ENCODE measurements around the gene LY86. TPM values are rescaled to one million over a fixed set of nuclear protein-coding genes. Genes with fewer than 3 reads are reported as not detected.

The LY86 gene
- total and polyA plus RNA-seq, 9 of the 15 experiments (the other 6 are each of a cell fraction or from before 2014, with no cell fraction given), result 0.08 to 0.20 TPM; not detected in 7

DNA sequence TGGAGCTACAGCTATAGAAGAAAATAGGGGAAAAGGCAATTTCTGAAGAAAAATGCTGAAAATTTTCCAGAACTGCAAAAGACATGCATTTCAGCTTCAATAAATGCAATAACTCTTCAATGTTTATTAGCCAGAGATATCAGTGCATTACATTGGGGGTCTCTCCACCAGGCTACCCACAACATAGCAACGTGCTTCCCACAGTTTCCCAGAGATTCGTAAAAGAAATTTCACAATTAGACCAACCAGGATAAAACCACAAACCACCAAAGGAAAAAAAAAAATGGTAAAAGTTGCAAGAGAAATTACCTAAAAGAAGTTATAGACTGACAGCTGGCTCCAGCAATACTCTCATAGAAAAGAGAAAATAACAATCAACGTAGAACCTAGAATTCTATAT, 16.0 kb downstream of the LY86 start (continued):
- TF ChIP-seq PTBP1 (IDR thresholded peaks at IDR 0.05; ENCODE audit: low read depth, low read length) (no peak), ZBTB7A (IDR thresholded peaks at IDR 0.05; ENCODE audit: borderline replicate concordance, control insufficient read depth, low read depth, low read length) (no peak), ETV6 (IDR thresholded peaks at IDR 0.05; ENCODE audit: borderline replicate concordance in 1 of 2, low read depth in 2 of 2, low read length in 1 of 2) (no peak), ETV6 (CRISPR knock-in tag; IDR thresholded peaks at IDR 0.05; ENCODE audit: borderline replicate concordance) (no peak), CBX2 (IDR thresholded peaks at IDR 0.05; ENCODE audit: insufficient read depth, low read length, poor library complexity, severe bottlenecking) (no peak)

DNA sequence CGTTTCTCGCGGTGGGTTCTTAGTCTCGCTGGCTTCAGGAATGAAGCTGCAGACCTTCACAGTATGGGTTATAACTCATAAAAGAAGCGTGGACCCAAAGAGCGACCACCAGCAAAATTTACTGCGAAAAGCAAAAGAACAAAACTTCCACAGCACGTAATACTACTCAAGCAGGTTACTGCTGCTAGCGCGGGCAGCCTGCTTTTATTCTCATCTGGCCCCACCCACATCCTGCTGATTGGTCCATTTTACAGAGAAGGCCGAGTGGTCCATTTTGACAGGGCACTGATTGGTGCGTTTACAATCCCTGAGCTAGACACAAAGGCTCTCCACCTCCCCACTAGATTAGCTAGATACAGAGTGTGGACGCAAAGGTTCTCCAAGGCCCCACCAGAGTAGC, 17.4 kb downstream of the LY86 start:
- no peaks in the 10 kb centered on the region for H3K9me1 ChIP-seq (ENCODE audit: control insufficient read depth, insufficient read depth, low read length)
- H3K9me3 ChIP-seq (replicated peaks; ENCODE audit: control insufficient read depth, insufficient read depth, low read depth, low read length), result no peaks in the 10 kb centered on the region
- DNase-seq (ENCODE audit: extremely low read depth in 1 of 4, low spot score in 3 of 4) (peak in 1 of 4 experiments; percentile 30), ATAC-seq (peak; percentile 73), FAIRE-seq (no peak)
- peak overlapping the region; percentile 11 for H2AFZ ChIP-seq (ENCODE audit: low read depth, low read length)
- BruUV-seq (replicated peaks), result no TSS peak
- H3K4me2 ChIP-seq (ENCODE audit: insufficient read depth, low read length), result peak overlapping the region; percentile 9; the same call in 1 of the 2 replicates
- TF ChIP-seq E2F3 (CRISPR knock-in tag; IDR thresholded peaks at IDR 0.05), result no peak
- TF ChIP-seq NFYB (IDR thresholded peaks at IDR 0.05; ENCODE audit: extremely low read depth, insufficient read length), result peak; percentile 83
- peak; percentile 68 for TF ChIP-seq POLR2H (tag; IDR thresholded peaks at IDR 0.05; ENCODE audit: low read depth)
- no peak for TF ChIP-seq ELF4 (CRISPR knock-in tag; IDR thresholded peaks at IDR 0.05)
- TF ChIP-seq ZKSCAN8 (CRISPR knock-in tag; IDR thresholded peaks at IDR 0.05), result 0 out of 2 replicates have a peak, but pooled peaks have one; percentile 19
- H3K9ac ChIP-seq (ENCODE audit: insufficient read depth in 1 of 2, low read depth in 2 of 2, low read length in 2 of 2), result no peak overlapping the region
- CTCF ChIA-PET (ENCODE audit: low intra/inter-chr PET ratio), result no interaction called here
- H3K27ac ChIP-seq (ENCODE audit: extremely low read depth, low read depth, low read length), result no peak overlapping the region
- WGBS (ENCODE audit: insufficient coverage, low coverage, missing lambda C conversion rate), result 6% methylated on average over 13 of the region's 13 CpGs
- H3K79me2 ChIP-seq (ENCODE audit: control insufficient read depth, insufficient read depth, low read length), result no peaks in the 10 kb centered on the region
- H3K4me1 ChIP-seq (replicated peaks in 1 of 2; ENCODE audit: control insufficient read depth in 2 of 2, insufficient read depth in 2 of 2, low read length in 2 of 2), result peaks cover 0 to 8% of the 10 kb centered on the region in 2 experiments; a peak in 2 of 5 replicates
- POLR2A ChIA-PET, result interaction anchor here (1.1 to 1.4 kb wide), 3 partner anchors 9 to 39 kb away, joined by 3 to 4 read pairs (median 3); no protein-coding TSS in a partner anchor
- no peak overlapping the region for H3K4me3 ChIP-seq
- intact Hi-C loops (cut with micrococcal nuclease) (no loop called here), in situ Hi-C loops (cut with MboI) (no loop called here)
- H4K20me1 ChIP-seq (replicated peaks; ENCODE audit: control insufficient read depth, insufficient read depth, low read length), result no peaks in the 10 kb centered on the region
- no peaks in the 10 kb centered on the region for H3K36me3 ChIP-seq (ENCODE audit: control insufficient read depth, insufficient read depth, low read length)
- H3K27me3 ChIP-seq (ENCODE audit: control insufficient read depth in 2 of 2, insufficient read depth in 2 of 2, low read length in 2 of 2), result peaks cover 23 to 42% of the 10 kb centered on the region in 2 experiments
